ENCODE data around the gene SEC14L1.

DNA sequence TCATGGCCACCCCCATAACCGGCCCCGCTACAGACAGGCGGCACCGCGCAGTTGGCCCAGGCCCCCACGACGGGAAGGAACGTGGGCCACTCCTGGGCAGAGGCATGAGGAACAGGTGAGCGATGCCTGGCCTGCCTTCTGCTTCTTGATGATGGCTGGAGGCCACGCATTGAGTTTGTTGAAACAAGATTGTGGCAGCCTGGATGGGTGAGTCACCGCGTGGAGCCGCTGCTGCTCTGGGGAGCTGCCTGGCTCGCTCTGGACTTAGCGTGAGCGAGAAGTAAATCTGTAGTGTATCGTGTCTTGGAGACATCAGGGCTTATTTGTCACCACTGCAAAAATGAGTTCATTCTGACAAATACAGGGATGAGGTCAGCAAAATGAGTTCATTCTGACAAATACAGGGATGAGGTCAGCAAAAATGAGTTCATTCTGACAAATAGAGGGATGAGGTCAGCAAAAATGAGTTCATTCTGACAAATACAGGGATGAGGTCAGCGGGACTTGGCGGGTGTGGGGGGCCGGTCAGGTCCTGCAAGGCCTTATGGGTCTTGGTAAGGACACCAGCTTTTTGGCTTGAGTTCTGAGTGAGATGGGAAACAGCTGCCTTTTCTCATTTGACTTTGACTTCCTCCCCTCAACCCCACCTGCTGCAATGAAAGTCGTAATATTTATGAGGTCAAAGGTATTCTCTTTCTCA, 93.0 kb downstream of the SEC14L1 start:
- TF ChIP-seq, protein P1, sequence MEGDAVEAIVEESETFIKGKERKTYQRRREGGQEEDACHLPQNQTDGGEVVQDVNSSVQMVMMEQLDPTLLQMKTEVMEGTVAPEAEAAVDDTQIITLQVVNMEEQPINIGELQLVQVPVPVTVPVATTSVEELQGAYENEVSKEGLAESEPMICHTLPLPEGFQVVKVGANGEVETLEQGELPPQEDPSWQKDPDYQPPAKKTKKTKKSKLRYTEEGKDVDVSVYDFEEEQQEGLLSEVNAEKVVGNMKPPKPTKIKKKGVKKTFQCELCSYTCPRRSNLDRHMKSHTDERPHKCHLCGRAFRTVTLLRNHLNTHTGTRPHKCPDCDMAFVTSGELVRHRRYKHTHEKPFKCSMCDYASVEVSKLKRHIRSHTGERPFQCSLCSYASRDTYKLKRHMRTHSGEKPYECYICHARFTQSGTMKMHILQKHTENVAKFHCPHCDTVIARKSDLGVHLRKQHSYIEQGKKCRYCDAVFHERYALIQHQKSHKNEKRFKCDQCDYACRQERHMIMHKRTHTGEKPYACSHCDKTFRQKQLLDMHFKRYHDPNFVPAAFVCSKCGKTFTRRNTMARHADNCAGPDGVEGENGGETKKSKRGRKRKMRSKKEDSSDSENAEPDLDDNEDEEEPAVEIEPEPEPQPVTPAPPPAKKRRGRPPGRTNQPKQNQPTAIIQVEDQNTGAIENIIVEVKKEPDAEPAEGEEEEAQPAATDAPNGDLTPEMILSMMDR (IDR thresholded peaks at IDR 0.05; ENCODE audit: low read length), result no peak
- no peak for TF ChIP-seq EZH2 (optimal IDR thresholded peaks at IDR 0.05; ENCODE audit: low read depth, low read length)
- TF ChIP-seq EZH2phosphoT487 (IDR thresholded peaks at IDR 0.05; ENCODE audit: low read length), result no peak
